SU-DHL-6 (cell line): Measurements from ENCODE around the gene KRT84.

Experiments used
- H2AFZ ChIP-seq: fragments of 200-600 bp; sonication (generic); 2 replicates; pipeline ENCODE4 v1.6.1; 2014; ENCODE audit warnings: low read depth, mild to moderate bottlenecking, moderate library complexity, mixed read lengths, antibody characterized with exemption, low read length; ENCODE audit not compliant: severe bottlenecking
- H3F3A ChIP-seq: fragments of 200-600 bp; shearing (Covaris generic); 2 replicates; pipeline ENCODE4 v1.6.0; 2016; ENCODE audit warnings: antibody characterized with exemption, mild to moderate bottlenecking; ENCODE audit not compliant: insufficient read depth
- H3K27ac ChIP-seq: fragments of 200-600 bp; sonication (generic); 2 replicates; pipeline ENCODE4 v1.5.1; 2016; ENCODE audit warnings: low read depth, mild to moderate bottlenecking, low read length, moderate library complexity, mixed read lengths
- H3K27me3 ChIP-seq: fragments of 200-600 bp; sonication (generic), shearing (Covaris generic); 2 replicates; pipeline ENCODE4 v1.6.0; 2014; ENCODE audit warnings: mild to moderate bottlenecking, low read length
- H3K36me3 ChIP-seq: fragments of 200-600 bp; sonication (generic); 2 replicates; pipeline ENCODE4 v1.6.1; 2014; ENCODE audit warnings: mild to moderate bottlenecking, low read length, mixed read lengths
- H3K4me2 ChIP-seq: fragments of 300-600, 200-600 bp; shearing (Covaris generic), sonication (generic); 2 replicates; pipeline ENCODE4 v1.6.0; 2014; ENCODE audit warnings: low read length, low read depth, mild to moderate bottlenecking; ENCODE audit not compliant: poor library complexity, severe bottlenecking
- H3K4me3 ChIP-seq: fragments of 200-600 bp; sonication (generic); 2 replicates; pipeline ENCODE4 v1.5.1; 2014; ENCODE audit warnings: antibody characterized with exemption, low read length, mild to moderate bottlenecking, mixed read lengths; ENCODE audit not compliant: insufficient read depth, poor library complexity, severe bottlenecking
- H3K79me2 ChIP-seq: fragments of 200-600 bp; sonication (generic); 2 replicates; pipeline ENCODE4 v1.6.1; 2014; ENCODE audit warnings: mild to moderate bottlenecking, low read length, moderate library complexity; ENCODE audit not compliant: insufficient read depth
- H3K9ac ChIP-seq: fragments of 200-600 bp; sonication (generic); 2 replicates; pipeline ENCODE4 v1.7.0; 2014; ENCODE audit warnings: mild to moderate bottlenecking, low read length
- H3K9me2 ChIP-seq: fragments of 200-600 bp; sonication (generic); replicated peaks from 2 replicates; pipeline ENCODE4 v1.6.1; 2014; ENCODE audit warnings: low read length; ENCODE audit not compliant: insufficient read depth
- H3K9me3 ChIP-seq: fragments of 200-600 bp; sonication (generic); 2 replicates; pipeline ENCODE4 v1.6.1; 2014; ENCODE audit warnings: low read length, mixed read lengths; ENCODE audit not compliant: insufficient read depth
- H4K20me1 ChIP-seq: fragments of 200-600 bp; sonication (generic); 2 replicates; pipeline ENCODE4 v1.6.1; 2014; ENCODE audit warnings: low read depth, mild to moderate bottlenecking, antibody characterized with exemption, low read length, moderate library complexity, mixed read lengths
- EZH2phosphoT487 ChIP-seq: fragments of 200-600 bp; sonication (generic), shearing (Covaris generic); conservative IDR thresholded peaks from 2 replicates; pipeline ENCODE4 v1.6.1; 2018; ENCODE audit warnings: mild to moderate bottlenecking, antibody characterized with exemption, low read length, moderate library complexity, mixed read lengths
- TF ChIP-seq, protein P1 (sequence below): fragments of 200-600 bp; sonication (generic); IDR thresholded peaks from one replicate; pipeline ENCODE4 v1.5.1; 2017; ENCODE audit warnings: antibody characterized with exemption, mild to moderate bottlenecking, low read length, moderate library complexity; ENCODE audit not compliant: insufficient read depth, poor library complexity, severe bottlenecking

The KRT84 gene

GRCh38 chr12:52427083-52427482 is 41.6 kb upstream of the KRT84 start:
- Histone ChIP-seq H3K36me3 (no peaks in the 10 kb centered on the region), H3K9ac (no peak overlapping the region), H3K9me3 (no peaks in the 10 kb centered on the region), H3F3A (no peaks in the 10 kb centered on the region), H2AFZ (no peak overlapping the region), H4K20me1 (no peaks in the 10 kb centered on the region), H3K4me2 (no peak overlapping the region), H3K27me3 (no peaks in the 10 kb centered on the region), H3K27ac (no peak overlapping the region), H3K79me2 (no peaks in the 10 kb centered on the region), H3K9me2 (no peaks in the 10 kb centered on the region), H3K4me3 (no peak overlapping the region)
- TF ChIP-seq, protein P1, sequence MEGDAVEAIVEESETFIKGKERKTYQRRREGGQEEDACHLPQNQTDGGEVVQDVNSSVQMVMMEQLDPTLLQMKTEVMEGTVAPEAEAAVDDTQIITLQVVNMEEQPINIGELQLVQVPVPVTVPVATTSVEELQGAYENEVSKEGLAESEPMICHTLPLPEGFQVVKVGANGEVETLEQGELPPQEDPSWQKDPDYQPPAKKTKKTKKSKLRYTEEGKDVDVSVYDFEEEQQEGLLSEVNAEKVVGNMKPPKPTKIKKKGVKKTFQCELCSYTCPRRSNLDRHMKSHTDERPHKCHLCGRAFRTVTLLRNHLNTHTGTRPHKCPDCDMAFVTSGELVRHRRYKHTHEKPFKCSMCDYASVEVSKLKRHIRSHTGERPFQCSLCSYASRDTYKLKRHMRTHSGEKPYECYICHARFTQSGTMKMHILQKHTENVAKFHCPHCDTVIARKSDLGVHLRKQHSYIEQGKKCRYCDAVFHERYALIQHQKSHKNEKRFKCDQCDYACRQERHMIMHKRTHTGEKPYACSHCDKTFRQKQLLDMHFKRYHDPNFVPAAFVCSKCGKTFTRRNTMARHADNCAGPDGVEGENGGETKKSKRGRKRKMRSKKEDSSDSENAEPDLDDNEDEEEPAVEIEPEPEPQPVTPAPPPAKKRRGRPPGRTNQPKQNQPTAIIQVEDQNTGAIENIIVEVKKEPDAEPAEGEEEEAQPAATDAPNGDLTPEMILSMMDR, result no peak
- no peak for TF ChIP-seq EZH2phosphoT487

- Histone ChIP-seq H3K9ac (no peak overlapping the region), H3K27me3 (no peaks in the 10 kb centered on the region), H3F3A (no peaks in the 10 kb centered on the region), H4K20me1 (no peaks in the 10 kb centered on the region), H3K4me2 (no peak overlapping the region), H3K9me3 (no peaks in the 10 kb centered on the region), H3K79me2 (no peaks in the 10 kb centered on the region), H3K9me2 (no peaks in the 10 kb centered on the region), H3K27ac (no peak overlapping the region), H3K36me3 (no peaks in the 10 kb centered on the region), H2AFZ (no peak overlapping the region), H3K4me3 (no peak overlapping the region)
- TF ChIP-seq, protein P1, result no peak
- no peak for TF ChIP-seq EZH2phosphoT487
These were observed 40.6 kb upstream of the KRT84 start for GRCh38 chr12:52426034-52426433.

GRCh38 chr12:52425466-52425865 is 40.0 kb upstream of the KRT84 start:
- H3K27me3 ChIP-seq, result no peaks in the 10 kb centered on the region
- H2AFZ ChIP-seq, result no peak overlapping the region
- TF ChIP-seq, protein P1, result no peak
- TF ChIP-seq EZH2phosphoT487, result no peak
- H3K9ac ChIP-seq, result no peak overlapping the region
- no peaks in the 10 kb centered on the region for H3K79me2 ChIP-seq
- H3K9me2 ChIP-seq, result no peaks in the 10 kb centered on the region
- no peak overlapping the region for H3K4me2 ChIP-seq
- H3K9me3 ChIP-seq, result no peaks in the 10 kb centered on the region
- no peaks in the 10 kb centered on the region for H3F3A ChIP-seq
- no peak overlapping the region for H3K4me3 ChIP-seq
- H3K27ac ChIP-seq, result no peak overlapping the region
- no peaks in the 10 kb centered on the region for H4K20me1 ChIP-seq
- no peaks in the 10 kb centered on the region for H3K36me3 ChIP-seq
